ENCODE measurements around the gene NET1.

The NET1 gene

GRCh38 chr10:5485948-5486852 is 73.8 kb downstream of the NET1 start:
- no peak for DNase-seq (ENCODE audit: low spot score)

- no peak for DNase-seq (ENCODE audit: low spot score)
Observed at GRCh38 chr10:5486853-5487235, 74.5 kb downstream of the NET1 start.

- DNase-seq (ENCODE audit: low spot score) = peak; percentile 85
Observed at GRCh38 chr10:5488272-5489161, 76.2 kb downstream of the NET1 start.

- no peak for DNase-seq (ENCODE audit: low spot score)
Observed at GRCh38 chr10:5490032-5490431, 77.7 kb downstream of the NET1 start.

GRCh38 chr10:5490698-5491464 is 78.5 kb downstream of the NET1 start:
- no peak for DNase-seq (ENCODE audit: low spot score)

- no peak for DNase-seq (ENCODE audit: low spot score)
Observed at GRCh38 chr10:5491477-5491876, 79.1 kb downstream of the NET1 start.

- DNase-seq (ENCODE audit: low spot score) = no peak
Observed at GRCh38 chr10:5492322-5492855, 80.0 kb downstream of the NET1 start.

GRCh38 chr10:5492929-5493576 is 80.7 kb downstream of the NET1 start:
- DNase-seq (ENCODE audit: low spot score) = no peak

- no peak for DNase-seq (ENCODE audit: low spot score)
Observed at GRCh38 chr10:5493691-5494090, 81.3 kb downstream of the NET1 start.

GRCh38 chr10:5494611-5495010 is 82.3 kb downstream of the NET1 start:
- DNase-seq (ENCODE audit: low spot score) = no peak

- no peak for DNase-seq (ENCODE audit: low spot score)
Observed at GRCh38 chr10:5496261-5497250, 84.2 kb downstream of the NET1 start.

- DNase-seq (ENCODE audit: low spot score) = no peak
Observed at GRCh38 chr10:5497289-5497688, 84.9 kb downstream of the NET1 start.

GRCh38 chr10:5497948-5498730 is 85.8 kb downstream of the NET1 start:
- DNase-seq (ENCODE audit: low spot score) = no peak

- no peak for DNase-seq (ENCODE audit: low spot score)
Observed at GRCh38 chr10:5498791-5499492, 86.6 kb downstream of the NET1 start.

GRCh38 chr10:5499493-5500140 is 87.3 kb downstream of the NET1 start, which contains the start of gene CALML5:
Gene CALML5 (minus strand): TSS chr10:5499570. CDS start chr10:5499438, 132 bp downstream.
- no peak for DNase-seq (ENCODE audit: low spot score)

GRCh38 chr10:5500162-5500670 is 87.9 kb downstream of the NET1 start:
- no peak for DNase-seq (ENCODE audit: low spot score)

GRCh38 chr10:5500910-5501309 is 88.6 kb downstream of the NET1 start:
- no peak for DNase-seq (ENCODE audit: low spot score)

GRCh38 chr10:5502061-5502521 is 89.7 kb downstream of the NET1 start:
- no peak for DNase-seq (ENCODE audit: low spot score)

All from LoVo (cell line).